GM18519 (cell line): ENCODE measurements around the gene CIDEA.

Experiments used
- ATAC-seq: cut with Tn5 transposase; IDR thresholded peaks from one replicate; pipeline ENCODE4 v1.9.1; 2021; ENCODE audit warnings: mild to moderate bottlenecking, moderate library complexity; ENCODE audit not compliant: unreplicated experiment, low FRiP score

CIDEA gene

DNA sequence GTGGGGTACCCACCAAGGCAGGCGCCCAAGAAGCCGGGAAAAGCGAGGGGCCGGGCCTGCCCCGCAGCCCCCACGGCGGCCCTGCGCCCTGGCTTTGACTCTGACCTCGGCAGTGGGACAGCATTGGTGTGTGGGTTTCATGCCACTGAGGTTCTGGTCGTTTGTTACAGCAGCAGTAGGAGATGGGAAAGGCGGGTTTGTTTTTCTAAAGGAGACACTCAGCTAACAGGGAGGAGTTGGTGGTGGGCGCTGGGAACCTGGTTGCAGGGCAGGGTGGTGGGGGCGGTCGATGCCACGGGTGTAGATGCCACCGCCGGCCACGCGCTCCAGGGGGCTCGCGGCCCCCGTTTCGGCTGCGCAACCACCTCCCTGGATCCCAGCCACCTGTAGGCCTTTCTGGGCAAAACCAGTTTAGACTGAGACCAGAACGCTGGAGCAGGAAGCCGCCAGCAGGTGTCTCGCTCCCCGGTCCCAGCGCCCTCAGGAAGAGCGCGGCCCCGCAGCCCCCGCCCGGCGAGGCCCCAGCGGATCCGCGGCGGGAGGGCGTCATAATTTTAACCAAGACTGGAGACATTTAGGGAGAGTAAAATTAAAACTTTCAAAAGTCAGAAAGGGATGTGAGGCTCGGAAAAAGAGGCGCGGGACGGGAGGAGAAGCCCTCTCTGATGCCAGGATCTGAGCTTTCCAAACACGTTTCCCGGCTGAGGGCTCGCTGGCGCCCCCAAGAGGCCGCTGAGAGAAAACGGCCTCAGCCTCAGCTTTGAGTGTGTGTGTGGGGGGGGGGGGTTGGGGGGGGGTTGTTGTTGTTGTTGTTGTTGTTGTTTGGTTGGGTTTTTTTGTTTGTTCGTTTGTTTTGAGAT is 17.4 kb downstream of the CIDEA start:
- ATAC-seq, result no peak

DNA sequence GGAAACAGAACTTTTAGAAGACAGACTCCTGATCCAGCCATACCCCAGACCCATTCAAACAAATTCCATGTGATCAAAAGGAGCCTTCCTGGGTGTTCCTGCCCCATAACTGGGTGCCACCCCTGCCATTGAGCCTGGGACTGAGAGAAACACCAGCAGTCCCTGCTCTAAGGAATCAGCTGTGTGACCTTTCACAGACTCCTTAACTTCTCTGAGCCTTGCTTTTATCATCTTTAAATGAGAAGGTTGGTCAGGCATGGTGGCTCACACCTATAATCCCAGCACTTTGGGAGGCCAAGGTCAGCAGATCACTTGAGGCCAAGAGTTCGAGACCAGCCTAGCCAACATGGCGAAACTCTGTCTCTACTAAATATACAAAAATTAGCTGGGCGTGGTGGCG is 20.6 kb downstream of the CIDEA start:
- ATAC-seq, result no peak

DNA sequence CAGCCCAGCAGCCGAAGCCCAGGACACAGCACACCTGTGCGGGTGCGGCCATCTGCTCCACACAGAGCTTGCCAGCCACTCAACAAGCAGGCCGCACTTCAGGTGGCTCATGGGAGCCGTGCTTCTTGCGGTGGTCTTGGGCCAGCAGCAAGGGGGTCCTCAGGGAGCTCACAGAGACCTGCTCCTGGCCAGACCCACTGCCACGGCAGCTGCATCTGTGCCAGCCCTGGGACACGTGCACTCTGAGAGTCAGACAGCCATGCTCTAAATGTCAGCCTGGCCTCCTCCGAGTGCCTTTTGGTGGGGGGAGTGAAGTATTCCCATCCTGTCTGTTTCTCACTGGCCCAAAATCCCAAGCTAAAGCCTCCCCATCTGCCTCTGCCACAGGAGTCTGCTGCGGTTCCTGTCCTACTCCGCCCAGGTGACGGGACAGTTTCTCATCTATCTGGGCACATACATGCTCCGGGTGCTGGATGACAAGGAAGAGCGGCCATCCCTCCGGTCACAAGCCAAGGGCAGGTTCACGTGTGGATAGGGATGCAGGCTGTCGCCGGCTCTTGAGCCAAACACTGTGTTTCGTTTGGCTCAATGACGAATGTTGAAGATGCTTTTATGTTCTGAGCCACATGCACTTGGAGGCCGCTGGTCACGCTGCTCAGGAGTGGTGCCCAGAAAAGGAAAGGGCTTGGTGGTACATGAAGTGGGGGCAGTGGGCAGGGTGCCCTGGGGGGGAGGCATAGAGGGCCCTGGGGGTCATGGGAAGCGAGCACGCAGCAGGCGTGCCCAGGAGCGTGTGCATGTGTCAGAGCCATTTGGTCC is 22.8 kb downstream of the CIDEA start:
- no peak for ATAC-seq

DNA sequence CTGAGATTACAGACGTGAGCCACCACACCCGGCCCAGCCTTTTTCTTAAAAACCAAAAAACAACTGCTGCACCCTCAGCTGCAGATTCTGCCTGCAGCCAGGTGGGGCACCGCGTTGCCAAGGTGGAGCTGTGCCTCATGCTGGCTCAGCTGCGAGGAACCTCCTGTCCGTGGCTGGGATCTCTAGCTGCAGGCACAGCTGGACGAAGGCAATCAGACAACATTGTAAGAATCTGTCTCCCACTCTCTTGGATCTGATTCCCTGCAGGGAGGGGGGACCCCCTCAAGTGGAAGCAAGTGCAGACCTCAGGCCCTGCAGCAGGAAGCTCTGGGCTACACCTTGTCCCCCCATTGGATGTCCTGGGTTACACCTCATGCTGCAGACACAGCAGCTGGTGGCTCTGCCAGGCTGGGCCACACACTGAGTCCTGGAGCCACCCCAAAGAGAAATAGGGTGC is 24.1 kb downstream of the CIDEA start:
- no peak for ATAC-seq

DNA sequence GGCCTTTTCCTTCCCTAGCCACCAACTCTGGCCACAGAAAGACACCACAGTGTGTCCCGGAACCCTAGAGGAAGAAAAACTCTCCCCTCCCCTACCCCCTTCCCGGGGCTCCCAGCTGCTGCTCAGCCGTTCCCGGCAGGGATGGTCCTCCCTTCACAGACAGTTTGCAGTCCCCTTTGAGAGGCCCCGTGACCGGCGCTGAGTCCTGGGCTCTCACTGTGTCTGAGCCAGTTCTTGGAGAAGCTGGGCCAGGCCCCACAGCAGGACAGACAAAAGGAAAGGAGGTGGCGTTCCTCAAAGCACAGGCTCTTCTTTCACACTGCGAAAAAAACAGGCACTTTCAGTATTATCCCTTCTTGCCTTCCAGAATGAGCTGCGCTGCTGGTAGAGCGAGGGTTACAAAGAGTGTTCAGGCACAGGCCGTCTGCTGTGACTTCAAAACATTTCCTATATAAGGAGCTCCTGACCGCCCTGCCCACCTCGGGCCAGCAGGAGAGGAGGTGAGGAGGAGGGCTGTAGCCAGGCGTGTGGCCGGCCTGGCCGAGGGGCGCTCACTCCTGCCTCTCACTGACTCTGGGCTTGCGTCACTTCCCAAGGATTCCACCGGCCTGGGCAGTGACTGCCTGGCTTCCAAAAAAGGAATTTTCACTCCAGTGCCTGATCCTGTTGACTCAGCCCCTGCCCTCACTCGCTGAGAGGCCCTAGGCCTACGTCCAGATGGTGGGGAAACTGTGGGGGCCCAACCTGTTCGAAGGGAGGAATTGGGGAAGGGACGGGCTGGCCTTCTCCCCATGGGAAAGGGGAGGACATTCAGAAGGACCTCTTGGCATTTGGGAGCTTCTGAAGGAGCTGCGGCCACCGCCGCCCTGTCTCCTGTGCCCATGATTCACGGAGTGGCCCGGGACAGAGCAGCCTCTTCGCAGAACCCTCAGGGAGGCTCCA is 24.9 kb downstream of the CIDEA start:
- no peak for ATAC-seq

DNA sequence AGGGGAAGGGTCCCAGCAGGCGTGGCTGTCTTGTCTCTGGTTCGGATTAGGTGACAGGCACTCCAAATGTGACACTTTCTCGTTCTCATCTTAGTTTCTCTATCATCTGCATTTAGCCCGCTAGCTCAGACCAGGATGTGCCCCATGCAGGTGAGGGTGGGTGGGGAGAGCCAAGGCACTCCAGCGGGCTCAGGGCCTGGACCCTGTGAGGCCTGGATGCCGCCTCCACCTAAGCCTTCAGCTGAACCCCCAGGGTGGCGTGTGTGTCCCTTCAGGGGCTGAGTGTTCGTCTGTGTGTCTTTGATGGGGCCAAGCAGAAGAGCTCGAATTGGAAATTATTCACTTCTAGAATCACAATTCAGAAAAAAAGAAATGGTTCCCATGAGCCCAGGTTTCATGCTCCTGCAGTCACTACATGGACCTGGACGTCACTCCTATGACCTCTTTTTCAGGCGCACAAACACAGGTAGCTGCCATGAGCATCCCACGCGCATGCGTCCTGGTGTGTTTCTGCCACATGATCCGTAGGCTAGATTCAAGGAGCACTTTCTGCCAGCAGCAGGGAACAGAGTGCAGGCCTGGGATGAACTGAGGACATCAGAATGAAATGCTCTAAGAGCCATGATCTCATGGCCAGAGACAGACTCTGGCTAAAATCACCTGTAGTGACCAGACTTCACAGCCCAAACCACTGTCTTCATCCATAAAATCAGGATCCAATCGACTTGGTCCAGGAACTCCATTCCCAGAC is 25.8 kb downstream of the CIDEA start:
- no peak for ATAC-seq

DNA sequence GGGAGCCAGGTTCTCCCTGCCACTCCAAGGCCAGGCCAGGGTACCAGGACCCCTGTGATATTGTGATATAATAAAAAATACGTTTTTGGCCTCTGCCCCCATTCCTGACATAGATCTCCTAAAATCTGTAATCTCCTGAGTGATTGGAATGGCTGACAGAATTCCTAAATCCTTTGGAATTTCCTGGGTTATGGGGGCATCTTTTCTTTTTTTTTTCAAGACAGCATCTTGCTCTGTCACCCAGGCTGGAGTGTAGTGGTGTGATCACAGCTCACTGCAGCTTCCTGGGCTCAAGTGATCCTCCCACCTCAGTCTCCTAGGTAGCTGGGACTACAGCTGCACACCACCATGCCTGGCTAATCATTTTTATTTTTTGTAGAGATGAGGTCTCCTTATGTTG is 27.7 kb downstream of the CIDEA start:
- no peak for ATAC-seq

DNA sequence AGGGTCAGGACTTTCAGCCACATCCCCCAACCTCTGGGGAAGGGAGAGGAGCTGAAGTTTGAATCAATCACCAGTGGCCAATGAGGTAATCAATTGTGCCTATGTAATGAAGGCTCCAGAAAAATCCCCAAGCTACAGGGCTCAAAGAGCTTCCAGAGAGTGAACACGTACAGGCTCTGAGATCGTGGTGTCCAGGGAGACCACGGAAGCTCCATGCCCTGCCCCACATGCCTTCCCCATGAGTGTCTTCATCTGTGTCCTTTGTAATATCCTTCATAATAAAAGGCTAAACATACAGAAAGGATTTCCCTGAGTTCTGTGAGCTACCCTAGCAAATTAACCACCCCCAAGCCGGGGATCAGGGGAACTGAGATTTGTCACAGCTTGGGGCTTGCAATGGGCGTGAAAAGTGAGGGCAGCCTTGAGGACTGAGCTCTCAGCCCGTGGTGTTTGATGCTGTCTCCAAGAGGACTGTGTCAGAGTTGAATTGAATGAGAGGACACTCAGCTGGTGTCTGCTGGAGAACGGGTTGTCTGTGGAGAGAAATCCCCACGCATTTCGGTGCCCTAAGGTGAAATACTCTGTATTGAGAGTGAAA is 28.4 kb downstream of the CIDEA start:
- ATAC-seq, result no peak

DNA sequence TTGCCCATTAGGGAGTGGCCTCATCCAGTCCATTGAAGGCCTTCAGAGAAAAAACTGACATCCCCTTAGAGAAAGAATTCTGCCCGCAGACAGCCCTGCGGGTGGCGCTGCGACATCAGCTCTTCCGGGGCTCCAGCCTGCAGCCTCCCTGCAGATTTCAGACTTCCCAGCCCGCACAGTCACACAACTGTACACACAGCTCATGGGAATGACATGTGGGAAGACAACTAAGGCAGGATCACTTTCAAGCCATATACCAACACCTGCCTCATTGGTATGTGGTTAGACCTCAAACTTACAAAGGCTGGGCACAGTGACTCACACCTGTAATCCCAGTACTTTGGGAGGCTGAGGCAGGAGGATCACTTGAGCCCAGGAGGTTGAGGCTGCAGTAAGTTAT is 29.1 kb downstream of the CIDEA start:
- no peak for ATAC-seq

DNA sequence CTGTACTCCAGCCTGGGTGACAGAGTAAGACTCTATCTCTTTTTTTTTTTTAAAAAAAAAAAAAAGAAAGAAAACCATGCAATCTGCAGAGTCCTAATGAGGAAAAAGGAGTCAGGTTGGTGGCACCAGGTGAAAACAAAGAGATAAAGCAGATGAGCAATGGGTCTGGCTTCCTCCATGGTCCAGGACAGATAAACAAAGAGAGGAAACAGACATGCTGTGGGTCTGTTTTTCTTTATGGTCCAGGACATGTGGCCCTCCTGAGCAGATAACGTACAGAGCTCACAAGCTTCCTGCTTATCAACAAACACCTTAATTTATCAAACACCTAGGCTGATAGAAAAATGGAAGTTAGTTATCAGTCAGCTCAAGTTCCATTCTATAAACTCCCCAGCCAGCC is 29.5 kb downstream of the CIDEA start:
- ATAC-seq, result no peak

DNA sequence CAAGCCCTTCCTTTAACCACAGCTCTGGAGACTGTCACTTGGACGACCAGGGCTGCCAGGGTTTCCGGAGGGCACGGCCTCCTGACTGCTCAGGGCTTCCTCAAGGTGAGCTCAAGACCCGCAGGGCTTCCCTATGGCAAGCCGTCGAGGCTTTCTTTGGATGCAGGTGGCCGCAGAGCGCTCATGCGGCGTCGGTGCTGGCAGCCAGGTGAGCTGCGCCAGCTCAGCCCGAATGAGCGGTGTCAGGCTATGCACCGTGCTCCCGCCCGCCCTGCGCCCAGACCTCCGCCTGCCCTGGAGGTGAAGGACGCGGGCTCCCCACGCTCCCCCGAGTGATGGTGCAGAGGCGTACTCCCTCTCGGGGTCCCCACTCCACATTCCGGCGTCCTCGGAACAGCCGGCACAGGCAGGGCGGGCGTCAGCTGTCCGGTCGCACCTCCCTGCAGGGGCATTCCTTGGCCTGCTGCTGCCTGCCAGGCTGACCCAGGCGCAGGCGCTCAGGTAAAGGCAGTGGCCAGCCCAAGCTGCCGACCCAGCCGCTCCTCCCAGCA is 33.0 kb downstream of the CIDEA start:
- no peak for ATAC-seq

DNA sequence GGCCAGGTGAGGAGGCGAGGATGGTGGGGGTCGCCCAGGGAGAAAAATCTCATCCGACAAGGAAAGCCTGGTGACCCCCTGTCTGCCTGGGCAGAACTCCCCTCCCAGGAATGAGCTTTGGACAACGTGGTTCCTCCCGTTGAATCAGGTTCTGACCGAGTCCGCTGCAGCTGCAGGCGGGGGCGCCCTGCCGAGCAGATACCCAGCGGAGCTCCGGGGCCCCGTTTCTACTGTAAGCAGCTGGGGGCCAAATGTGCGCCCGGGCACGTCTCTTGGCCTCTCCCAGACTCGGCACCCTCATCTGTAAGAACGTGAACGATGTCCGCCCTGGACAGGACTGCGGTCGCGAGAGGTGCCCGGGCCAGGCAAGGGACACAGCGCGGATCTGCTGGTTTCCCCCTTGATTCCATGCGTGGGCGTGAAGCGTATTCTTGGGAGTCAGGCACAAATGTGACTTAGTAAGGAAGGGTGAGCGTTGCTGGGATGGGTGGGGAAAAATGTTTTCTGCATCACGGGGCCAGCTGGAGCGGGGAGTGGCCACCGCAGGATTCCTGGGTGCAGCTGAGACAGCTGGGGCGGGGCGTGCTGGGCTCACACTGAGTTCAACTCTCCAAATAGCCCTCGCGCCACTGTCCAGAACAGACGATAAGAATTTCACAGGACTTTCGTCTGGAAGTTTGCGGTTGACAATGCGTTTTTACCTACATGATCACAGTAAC is 33.7 kb downstream of the CIDEA start:
- ATAC-seq, result no peak

DNA sequence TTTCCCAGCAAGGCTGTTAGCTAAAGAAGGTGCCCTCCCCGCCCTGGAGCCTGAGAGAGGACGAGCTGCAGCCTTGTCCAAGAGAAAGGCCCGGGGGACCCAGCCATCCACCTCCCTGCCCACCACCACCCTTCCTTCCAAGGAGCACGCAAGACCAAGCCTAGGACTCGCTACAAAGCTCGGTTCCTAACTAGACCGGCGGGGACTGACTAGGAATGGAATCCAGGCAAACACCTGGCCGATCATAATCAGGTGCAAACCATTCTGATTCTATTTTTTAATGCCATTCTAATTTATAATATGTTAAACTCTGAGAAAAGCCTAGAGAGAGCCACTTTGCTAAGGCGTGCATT is 34.2 kb downstream of the CIDEA start:
- no peak for ATAC-seq

DNA sequence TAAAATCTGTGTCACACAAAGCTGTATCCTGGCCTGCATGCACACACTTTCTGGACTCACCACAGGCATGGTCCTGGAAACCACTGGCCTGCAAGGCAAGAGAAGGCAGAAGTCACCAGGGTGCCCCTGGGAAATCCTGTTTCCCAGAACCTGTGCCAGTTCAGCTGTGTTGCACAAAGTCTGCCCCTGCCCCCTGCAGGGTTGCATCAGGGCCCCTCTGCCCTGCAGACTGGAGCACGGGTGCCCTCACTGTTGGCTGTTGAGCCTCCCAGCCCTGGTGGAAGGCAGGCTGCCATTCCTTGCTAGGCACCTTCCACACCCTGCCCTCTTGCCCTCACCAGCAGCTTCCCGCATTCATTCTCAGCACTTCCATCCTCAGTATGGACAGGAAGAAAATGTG is 35.9 kb downstream of the CIDEA start:
- no peak for ATAC-seq

DNA sequence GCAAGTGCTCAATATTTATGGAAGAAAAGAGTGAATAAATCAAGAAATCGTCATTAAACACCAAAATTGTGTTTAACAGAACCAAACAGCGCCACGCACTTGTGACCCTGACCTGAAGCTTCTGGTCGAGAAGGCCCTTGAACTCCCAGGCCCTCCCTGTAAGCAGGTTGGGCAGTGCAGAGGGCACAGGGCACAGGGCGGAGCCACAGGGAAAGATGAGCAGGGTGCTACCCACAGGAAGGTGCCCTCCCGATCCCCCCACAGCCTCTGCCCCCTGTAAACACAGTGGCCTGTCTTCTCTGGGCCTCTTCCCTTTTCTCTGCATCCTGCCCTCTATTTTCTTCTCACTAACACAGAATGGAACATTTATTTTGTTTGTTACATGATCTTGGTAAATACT is 37.0 kb downstream of the CIDEA start:
- ATAC-seq, result no peak

DNA sequence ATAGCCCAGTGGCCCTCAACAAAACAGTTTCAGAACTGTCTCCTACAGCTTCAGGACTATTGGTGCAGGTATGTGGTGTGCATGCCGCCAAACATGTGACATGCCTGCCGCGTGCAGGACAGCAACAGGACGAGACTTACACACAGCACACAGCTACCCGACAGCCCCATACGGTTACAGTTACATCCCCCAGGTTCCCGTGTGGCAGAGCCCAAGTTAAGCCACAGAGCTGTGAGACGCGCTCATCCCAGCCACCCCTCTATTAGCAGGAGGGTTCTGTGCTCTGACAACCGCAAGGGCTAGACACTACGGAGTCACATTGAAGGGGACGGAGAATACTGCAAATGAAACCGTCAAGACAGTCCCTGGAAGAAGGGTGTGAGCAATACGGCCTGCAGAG is 37.5 kb downstream of the CIDEA start:
- no peak for ATAC-seq

DNA sequence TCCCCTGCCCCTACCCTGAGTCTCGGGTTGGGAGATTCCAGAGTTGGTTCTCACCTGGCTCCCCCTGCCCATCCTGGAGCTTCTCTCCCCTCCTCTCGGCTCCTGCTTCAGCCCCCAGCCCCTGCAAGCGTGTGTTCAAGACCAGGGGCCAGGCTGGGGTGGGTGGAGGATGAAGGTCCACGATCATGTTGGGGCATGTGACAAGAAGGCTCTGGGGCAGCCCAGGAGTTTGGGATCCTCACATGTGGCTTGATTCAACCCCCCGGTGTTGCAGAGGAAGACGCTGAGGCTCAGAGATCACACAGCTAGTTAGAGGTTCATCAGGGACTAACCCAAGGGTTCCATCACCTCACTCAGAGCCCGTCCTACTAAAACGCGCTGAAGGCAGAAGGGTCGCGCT is 39.7 kb downstream of the CIDEA start:
- ATAC-seq, result no peak

DNA sequence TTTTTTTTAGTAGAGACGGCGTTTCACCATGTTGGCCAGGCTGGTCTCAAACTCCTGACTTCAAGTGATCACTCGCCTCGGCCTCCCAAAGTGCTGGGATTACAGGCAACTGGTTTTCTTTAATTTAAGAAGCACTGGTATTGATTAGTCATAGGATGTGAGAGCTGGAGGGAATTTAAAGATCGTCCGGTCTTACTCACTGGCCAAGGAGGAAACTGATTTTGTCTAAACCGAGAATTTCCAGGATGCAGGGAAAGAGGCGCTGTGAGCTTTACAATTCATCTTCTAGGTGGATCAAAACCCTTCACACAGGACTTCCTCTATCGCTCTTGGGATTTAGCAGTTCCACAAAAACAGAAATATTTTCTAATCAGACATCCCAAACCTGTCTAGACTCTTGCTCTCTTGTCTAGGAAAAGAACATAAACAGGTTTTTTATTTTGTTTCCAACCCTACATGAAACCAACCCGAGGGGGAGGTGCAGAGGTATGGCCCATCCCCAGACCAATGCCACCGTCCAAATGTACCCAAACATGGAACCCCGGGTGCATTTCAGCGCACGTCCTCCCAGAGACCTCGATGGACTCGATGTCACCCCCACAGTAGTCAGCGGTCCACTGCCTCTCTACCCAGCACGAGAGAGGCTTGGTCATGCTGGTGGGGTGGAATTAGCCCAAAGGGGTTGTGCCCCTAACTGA is 41.4 kb downstream of the CIDEA start:
- ATAC-seq, result no peak
